Measurements from ENCODE around the gene GABRD. TPM values are rescaled to one million over a fixed set of nuclear protein-coding genes. Genes with fewer than 3 reads are reported as not detected.

GABRD gene
- total RNA-seq, 2 experiments from 2014 or later, result not detected

DNA sequence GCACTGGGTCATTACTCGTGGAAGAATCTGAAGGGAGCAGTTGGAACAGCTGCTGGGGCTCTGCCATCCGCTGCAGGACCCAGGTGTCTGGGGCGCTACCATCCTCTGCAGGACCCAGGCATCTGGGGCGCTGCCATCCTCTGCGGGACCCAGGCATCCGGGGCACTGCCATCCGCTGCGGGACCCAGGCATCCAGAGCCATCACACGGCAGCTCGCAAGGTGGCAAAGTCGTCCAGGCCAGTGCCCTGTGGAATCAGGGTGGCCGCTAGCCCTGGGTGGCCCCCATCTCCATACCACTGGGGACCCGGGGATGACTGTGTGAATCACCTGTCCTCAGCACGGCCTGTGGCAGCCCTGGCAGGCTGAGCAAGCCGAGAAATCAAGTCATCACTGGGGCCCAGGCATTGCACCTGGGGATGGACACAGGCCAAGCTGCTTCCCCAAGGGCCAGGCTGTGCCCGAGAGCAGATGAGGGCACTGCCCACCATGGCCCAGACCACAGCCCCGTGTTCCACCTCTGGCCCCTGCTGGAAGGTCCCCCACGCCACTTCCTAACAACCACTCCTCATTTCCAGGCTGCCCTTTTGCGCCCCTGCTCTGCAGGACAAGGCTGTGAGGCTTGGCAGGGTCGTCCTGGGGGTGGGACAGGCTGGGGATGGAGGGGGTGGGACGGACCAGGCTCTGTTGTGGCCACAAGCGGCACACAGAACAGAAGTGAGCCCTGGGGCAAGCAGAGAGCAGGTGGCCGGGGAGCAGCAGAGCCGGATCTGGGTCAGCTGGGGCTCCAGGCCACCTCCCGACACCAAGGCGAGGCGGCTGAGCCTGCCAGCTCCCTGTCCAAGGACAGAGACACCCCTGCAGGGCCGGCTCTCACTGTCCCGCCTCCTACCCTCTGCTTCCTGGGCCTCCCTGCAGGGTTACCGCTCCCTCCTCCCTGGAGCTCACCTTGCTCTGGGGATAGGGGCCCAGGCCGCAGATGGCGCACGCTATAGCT lies 12.7 kb downstream of the GABRD start:
- CTCF ChIA-PET, result no interaction called here
- POLR2A ChIA-PET, result no interaction called here

GRCh38 chr1:2032737-2033136 lies 13.6 kb downstream of the GABRD start:
- ChIA-PET CTCF (interaction anchor here (0.5 kb wide), 1 partner anchor 86 kb away, joined by 3 read pairs; no protein-coding TSS in a partner anchor), POLR2A (no interaction called here)

DNA sequence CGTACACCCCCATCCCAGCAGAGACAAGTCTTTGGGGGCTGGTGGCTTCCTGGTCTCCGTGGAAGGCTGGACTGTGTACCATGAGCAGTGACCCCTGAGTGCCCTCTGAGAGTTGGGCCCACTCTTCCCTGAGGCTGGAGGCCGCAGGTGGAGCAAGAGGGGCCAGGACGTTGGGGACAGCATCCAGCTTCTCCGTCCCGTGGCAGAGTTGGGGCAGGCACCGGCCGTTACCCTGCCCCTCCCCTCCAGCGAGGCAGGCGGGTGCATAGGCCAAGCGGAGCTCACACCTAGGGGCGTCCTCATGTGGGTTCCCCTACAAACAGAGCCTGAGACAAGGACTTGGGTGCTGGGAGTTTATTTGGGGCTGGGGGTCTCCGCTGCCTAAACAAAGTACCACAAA lies 14.0 kb downstream of the GABRD start:
- ChIA-PET CTCF (interaction anchor here (0.5 to 1.8 kb wide), 2 partner anchors 11 to 85 kb away, joined by 3 to 6 read pairs; no protein-coding TSS in a partner anchor), POLR2A (no interaction called here)

DNA sequence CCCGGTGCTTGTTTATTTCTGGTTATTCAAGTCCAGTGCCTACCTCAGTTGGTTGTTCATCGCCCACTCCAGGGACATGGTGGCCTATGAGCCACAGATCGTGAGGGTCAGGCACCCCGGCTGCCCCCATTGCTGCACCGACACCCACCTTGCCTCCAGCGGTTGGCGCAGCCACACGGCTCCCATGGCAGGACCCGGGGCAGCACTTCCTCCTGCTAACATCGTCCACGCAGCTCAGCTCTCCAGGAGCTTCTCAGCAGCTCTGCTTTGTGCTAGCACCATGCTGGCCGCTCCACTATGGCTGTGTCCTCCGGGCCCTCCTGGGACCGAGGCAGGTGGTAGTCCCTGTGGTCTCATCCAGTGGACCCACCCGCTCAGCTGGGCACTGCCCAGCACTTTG lies 17.1 kb downstream of the GABRD start:
- POLR2A ChIA-PET, result no interaction called here

GRCh38 chr1:2037314-2037979 lies 18.3 kb downstream of the GABRD start:
- CTCF ChIA-PET, result no interaction called here
- POLR2A ChIA-PET, result no interaction called here

More for the DNA sequence above, 17.1 kb downstream of the GABRD start:
- CTCF ChIA-PET, result interaction anchor here (0.8 kb wide), 1 partner anchor 8 kb away, joined by 3 read pairs; no protein-coding TSS in a partner anchor

- CTCF ChIA-PET, result no interaction called here
Measured at GRCh38 chr1:2038229-2038628, 19.1 kb downstream of the GABRD start.

GRCh38 chr1:2039251-2039650 lies 20.1 kb downstream of the GABRD start:
- CTCF ChIA-PET, result no interaction called here
- POLR2A ChIA-PET, result no interaction called here

More at GRCh38 chr1:2038229-2038628, 19.1 kb downstream of the GABRD start:
- POLR2A ChIA-PET, result no interaction called here

DNA sequence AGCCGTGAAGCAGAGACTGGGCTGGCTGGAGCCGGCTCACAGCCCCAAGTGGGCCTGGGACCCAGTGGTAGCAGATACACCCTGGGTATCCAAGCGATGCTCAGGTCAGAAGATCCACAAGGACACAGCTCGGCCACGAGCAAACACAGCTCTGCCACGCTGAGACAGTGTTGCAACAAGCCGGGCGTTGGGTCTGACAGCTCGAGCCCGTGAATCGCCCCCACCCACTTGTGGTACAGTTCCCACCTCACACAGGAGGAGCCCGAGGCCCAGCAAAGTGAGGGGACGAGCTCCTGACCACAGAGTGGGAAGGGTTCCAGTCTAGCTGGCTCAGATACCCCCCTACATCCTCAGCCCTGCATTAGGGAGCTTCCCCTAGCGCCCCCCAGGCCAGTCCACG lies 22.2 kb downstream of the GABRD start:
- POLR2A ChIA-PET, result no interaction called here

GRCh38 chr1:2041887-2042286 lies 22.7 kb downstream of the GABRD start:
- CTCF ChIA-PET, result interaction anchor here (1.5 kb wide), 1 partner anchor 81 kb away, joined by 3 read pairs; no protein-coding TSS in a partner anchor

More for the DNA sequence above, 22.2 kb downstream of the GABRD start:
- CTCF ChIA-PET, result interaction anchor here (1.5 kb wide), 1 partner anchor 81 kb away, joined by 3 read pairs; no protein-coding TSS in a partner anchor

GRCh38 chr1:2042830-2043773 lies 24.0 kb downstream of the GABRD start:
- ChIA-PET POLR2A (no interaction called here), CTCF (interaction anchor here (0.7 to 2.4 kb wide), 8 partner anchors 10 to 134 kb away, joined by 3 to 17 read pairs (median 4); no protein-coding TSS in a partner anchor)

More at GRCh38 chr1:2041887-2042286, 22.7 kb downstream of the GABRD start:
- POLR2A ChIA-PET, result no interaction called here

GRCh38 chr1:2043886-2044285 lies 24.7 kb downstream of the GABRD start:
- POLR2A ChIA-PET, result no interaction called here
- CTCF ChIA-PET, result interaction anchor here (0.6 to 3.4 kb wide), 14 partner anchors 8 to 242 kb away, joined by 3 to 24 read pairs (median 4); partner anchors contain the start of gene CFAP74

DNA sequence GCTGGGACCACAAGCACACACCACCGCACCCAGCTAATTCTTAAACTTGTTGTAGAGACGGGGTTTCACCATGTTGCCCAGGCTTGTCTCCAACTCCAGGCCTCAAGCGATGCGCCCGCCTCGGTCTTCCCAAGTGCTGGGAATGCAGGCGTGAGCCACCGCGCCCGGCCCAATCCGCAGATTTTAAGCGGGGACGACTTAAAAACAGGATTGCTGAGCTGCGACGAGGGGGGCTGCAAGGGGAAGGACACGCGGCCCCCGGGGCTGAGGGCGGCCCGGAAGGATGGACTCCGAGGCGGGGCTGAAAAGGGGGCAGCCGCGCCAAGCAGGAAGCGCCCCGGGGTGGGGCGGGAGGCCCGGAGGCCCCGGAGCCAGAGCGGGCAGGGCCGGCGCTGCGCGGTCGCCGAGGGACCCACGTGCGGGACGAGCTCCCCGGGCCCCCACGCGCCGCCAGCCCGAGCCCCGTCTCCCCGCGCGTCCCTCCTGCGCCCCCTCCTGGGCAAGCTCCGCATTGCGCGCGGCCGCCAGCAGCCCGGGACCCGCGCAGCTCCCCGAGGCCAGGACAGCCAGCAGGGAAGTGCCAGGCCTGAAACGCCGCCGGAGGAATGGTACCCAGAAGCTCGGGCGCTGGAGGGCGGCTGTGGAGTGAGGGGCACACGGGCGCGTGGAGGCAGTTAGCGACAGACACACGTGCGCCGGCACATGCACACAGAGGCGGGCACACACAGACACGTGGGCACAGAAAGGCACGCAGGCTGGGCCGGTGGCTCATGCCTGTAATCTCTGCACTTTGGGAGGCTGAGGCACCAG lies 25.6 kb downstream of the GABRD start:
- CTCF ChIA-PET, result interaction anchor here (0.6 to 3.4 kb wide), 30 partner anchors 9 to 574 kb away, joined by 3 to 24 read pairs (median 4); partner anchors contain the start of genes CFAP74 and GABRD
- POLR2A ChIA-PET, result no interaction called here

- ChIA-PET CTCF (interaction anchor here (0.6 to 3.4 kb wide), 19 partner anchors 11 to 255 kb away, joined by 3 to 24 read pairs (median 5); partner anchors contain the start of gene GABRD), POLR2A (no interaction called here)
Measured at GRCh38 chr1:2045468-2046173, 26.5 kb downstream of the GABRD start.

DNA sequence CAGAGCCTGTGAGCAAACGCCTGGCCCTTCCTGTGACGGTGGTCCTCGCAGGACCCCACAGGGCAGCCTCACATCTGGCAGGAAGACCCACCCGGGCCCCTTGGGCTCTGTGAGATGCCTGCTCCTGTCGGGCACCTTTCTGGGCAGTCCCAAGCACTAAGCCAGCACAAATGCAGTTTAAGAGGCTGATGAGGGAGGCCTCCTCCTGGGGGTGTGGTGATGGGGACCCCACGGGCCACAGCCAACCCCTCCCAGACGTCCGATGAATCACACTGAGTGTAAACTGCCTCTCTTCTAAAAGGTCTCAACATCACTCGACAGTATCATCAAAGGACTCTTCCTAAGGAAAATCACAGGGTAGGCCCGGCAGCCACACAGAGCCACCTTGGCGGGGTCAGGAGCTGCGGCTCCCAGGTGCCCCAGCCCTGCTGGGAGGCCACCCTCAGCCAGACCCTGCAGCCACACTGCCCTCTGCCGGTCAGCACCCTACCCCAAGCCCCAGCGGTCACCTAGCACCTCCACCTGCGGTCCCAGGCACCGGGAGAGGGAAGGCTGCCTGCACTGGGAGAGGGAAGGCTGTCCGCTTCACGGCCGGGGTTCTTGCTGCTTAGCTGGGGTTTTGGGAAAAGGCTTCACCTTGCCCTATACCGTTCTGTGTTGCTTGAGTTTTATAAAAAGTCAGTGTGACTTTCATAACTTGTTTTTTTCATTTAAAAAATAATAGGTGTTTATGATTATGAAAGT lies 27.2 kb downstream of the GABRD start:
- ChIA-PET CTCF (interaction anchor here (0.9 to 3.4 kb wide), 7 partner anchors 10 to 138 kb away, joined by 3 to 24 read pairs (median 4); no protein-coding TSS in a partner anchor), POLR2A (no interaction called here)

GRCh38 chr1:2046953-2047748 lies 28.0 kb downstream of the GABRD start:
- POLR2A ChIA-PET, result no interaction called here
- CTCF ChIA-PET, result interaction anchor here (0.9 to 3.4 kb wide), 5 partner anchors 9 to 139 kb away, joined by 3 to 24 read pairs (median 3); no protein-coding TSS in a partner anchor
